Femur (tissue), 1 donor: ENCODE results near the gene COMMD10.

Source experiments
- DNase-seq: peaks from one replicate; pipeline ENCODE4 v3.0.0-alpha.2; 2017

Gene COMMD10

DNA sequence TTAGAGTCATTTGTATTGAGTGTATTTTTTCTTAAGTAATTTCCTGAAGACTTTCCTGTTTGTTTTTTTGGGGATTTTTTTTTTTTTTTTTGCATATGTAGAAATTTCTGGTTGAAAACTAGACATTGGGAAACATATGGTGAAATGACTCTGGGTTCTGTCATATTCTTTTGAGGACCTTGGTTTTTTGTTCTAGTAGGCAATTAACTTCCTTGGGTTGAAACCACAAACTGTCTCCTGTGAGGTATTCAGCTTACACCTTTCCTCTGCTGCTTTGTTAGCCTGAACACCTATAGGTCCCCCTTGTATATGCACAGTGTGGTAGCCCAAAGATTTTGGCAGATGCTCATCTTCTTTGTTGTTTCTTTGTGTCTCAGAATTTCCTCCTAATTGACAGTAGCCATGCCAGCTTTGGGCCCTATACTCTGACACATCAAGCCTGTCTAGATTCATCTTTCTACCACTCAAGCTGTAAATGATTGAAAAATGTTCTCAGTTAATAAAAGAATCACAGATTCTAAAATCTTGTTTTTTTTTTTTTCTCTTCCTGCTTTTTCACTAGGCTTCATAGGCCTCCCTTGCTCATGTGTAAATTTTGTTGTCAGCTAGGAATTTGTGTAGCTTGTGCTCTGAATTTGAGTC, 140.6 kb downstream of the COMMD10 start:
- DNase-seq: no peak

DNA sequence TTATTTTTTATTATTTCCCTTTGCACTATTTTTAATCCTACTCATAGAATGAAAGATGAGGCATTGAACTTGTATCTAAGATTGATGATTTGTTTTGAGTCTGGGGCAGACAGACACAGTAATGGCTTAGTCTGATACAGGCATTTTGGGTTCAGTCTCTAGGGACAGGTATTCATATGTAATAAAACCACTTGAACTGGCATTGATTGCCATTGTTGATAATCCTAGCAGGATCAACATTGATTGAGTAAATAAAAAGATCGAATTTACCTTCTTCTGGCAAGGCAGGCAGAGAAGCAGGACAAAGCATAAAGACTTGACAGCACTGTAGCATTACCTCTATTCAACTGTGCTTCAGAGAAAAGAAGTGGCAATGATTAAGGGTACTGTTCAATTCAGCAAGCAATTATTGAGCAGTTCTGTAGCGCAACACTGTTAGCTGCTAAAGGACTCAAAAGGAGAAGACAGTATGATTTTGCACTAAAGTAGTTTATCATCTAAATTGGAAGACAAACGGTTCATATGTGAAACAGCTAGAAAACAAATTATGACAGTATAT, 144.4 kb downstream of the COMMD10 start:
- no peak for DNase-seq

DNA sequence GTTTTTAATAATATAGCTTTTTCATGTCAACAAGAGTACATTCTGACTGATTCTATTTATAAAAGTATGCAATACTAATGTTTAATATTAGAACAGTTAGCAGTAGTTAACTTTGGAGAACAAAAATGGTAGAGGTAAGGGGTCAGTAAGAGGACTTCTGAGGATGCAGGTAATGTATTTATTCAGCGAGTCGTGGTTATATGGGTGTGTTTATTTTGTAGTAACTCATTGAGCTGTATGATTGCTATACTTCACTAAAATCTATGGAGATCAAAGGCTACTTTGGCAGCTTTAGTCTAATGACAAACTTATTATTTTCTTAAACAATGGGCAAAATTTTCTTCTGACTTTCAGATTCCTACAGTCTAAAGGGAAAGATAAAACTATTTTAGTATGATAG, 146.5 kb downstream of the COMMD10 start:
- DNase-seq: no peak

DNA sequence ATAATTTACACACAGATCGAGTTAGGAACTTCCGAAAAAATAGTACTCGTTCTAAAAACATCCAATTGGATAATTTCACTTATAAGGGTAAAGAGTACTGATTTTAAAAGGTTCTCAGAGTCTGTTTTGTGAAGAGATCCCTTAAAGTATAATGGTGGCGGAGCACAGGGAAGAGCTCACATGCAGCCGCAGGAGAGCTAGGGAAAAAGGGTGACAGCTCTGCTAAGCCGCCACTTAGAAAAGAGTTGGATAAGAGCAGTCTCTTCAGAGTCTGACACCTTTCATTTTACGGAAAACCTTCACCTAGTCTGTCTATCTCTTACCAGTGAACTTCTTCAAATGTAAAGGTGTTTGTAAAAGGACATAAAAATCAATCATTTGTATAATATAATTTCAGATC, 149.9 kb downstream of the COMMD10 start:
- no peak for DNase-seq

GRCh38 chr5:116237917-116238500, 153.2 kb downstream of the COMMD10 start:
- no peak for DNase-seq

- DNase-seq: peak; percentile 17
Observed at GRCh38 chr5:116242343-116242742, 157.5 kb downstream of the COMMD10 start.

DNA sequence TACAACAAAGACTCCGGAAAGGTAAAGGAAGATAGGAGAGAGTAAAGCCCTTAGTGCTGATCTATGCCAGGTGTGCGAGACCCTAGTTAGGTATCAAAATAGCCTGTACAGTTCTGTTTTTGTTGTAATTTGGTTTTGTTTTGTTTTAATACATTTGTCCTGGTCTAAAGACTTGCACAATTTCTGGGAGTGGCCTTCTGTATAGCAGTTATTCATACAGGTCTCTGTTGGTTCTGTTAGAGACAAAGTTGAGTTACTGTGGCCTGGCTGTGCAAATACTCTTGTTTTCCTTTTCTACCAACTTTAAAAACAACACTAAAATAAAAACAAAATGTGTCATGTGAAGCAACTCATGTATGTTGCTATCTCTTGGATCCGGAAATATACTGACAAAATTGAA, 163.6 kb downstream of the COMMD10 start:
- no peak for DNase-seq

DNA sequence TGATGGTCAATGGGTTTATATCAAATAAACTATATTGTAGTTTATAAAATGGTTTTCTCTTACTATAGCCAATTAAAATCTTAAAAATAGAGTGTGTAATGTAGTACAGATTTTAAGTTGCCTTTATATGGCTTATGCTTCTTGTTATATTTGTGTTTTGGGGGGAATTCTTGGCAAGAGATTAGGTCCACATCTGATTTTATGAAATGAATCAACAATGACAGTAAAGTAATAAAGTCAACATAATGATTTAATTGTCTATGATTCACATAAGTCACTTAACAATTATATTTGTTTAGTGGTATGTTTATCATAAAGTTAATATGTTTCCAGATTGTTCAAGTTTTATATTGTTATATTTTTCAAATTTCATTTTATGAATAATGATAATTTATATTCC, 164.8 kb downstream of the COMMD10 start:
- no peak for DNase-seq

DNA sequence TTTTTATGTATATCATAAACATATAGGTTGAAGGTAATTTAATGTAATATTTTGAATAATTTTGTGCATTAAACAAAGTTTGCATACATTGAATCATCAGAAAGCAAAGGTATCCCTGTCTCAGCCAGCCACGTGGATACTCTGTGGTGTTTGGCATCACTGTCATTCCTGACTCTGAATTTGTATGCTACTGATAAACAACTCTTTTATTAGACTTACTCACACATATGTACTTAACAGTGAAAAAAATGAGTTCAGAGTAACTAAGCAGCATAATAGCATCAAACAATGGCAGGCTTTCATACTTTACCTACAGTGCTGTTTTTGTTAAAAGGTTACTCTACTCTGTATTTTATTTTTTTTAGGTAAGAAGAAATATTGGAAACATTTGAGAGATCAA, 171.9 kb downstream of the COMMD10 start:
- DNase-seq: no peak

DNA sequence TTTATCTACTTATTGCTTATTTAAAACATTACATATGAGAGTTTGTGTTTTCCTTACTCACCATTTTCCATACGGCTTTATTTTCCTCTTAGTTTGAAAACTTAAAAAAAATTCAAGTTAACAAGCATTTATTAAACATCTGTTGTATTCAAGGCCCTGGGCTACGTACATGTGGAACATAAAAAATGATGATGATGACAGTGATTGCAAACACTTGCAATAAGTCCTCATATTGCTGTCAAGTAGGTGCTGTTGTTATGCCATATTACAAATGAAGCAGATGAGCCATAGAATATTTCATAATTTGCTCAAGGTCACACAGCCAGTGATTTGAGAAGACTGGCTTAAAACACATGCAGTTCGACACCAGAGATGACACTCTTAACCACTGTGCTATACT, 180.6 kb downstream of the COMMD10 start:
- no peak for DNase-seq

GRCh38 chr5:116271446-116272025, 186.7 kb downstream of the COMMD10 start:
- DNase-seq: no peak

DNA sequence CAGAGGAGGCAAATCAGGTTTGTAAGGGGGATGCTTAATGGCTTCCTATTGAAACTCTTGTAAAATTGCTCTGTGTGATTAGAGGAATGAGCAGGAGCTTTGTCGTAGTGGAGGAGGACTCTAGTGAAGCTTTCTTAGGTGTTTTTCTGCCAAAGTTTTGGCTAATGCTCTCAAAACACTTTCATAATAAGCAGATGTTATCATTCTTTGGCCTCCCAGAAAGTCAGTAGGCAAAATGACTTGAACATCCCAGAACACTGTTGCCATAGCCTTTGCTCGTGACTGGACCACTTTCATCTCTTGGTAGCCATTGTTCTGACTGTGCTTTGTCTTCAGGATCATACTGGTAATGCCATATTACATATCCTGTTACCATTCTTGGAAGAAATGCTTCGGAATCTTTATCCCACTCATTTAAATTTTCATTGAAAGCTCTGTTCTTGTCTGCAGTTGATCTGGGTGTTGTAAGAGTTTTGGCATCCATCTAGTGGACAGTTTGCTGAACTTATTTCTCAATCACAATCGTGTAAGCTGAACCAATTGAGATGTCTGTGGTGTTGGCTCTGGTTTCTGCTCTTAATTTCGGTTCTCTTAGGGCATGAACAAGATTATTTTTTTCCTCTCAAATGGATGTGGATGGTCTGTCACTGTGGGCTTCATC, 187.6 kb downstream of the COMMD10 start:
- no peak for DNase-seq

- DNase-seq: no peak
Observed at GRCh38 chr5:116273448-116274242, 188.8 kb downstream of the COMMD10 start.

DNA sequence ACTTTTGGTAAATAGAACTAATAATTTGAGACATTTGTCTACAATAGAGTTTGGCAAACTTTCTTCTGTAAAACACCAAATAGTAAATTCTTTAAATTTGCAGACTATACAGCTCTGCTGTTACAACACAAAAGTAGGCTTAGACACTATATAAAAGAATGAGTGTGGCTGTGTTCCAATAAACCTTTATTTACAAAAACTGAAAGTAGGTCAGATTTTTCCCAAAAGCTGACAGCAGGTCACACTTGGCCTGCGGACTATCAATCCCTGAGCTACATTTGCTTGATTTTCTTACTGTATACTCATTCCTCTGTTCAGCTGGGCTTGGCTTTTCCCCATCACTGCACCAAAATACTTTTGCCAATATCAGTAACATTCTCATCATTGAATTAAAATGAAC, 189.4 kb downstream of the COMMD10 start:
- no peak for DNase-seq

- DNase-seq: no peak
Observed at GRCh38 chr5:116275282-116275681, 190.5 kb downstream of the COMMD10 start.

DNA sequence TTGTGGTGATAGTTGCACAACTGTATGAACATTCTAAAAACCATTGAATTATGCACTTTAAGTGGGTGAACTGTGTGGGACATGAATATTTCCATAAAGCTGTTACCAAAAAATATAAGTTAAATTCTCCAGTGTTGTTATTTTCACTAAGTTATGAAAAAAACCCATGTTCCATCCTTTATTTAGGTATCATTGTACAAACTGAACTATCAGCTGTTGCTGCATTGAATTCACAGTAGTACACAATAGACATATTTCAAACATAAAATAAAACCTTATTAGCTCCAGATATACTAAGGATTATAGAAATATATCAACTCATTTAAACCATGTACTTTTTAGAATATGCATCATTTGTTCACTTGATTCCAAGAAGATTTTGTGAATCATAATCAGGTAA, 192.1 kb downstream of the COMMD10 start:
- no peak for DNase-seq

DNA sequence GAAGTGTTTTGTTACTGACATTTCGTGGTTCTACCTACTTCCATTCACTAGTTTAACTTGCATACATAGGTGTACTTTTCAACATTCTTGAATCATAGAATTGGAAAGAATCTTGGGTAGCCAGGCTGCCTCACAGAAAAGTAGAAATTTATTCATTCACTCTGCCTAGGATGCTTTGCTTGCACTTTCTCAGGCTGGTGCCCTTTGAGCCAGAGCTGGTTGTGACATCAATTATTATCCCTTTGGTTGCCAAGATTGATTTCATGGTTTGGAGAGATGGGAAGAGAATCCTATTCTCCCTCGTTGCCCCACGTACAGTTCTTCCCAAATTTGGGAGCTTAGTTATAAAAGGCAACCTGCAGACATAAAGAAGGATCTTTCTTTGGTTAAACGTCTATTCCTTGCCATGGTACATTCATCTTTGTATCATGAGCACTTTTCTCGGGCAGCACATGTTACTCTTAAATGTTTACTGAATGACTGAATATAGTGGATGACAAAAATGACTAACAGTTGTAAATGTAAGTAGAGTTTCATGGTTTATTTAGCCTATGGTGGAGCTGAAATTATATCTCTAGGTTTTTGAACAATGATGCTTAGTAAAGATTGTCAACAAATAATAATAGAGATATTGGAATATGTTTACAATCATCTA, 195.5 kb downstream of the COMMD10 start:
- no peak for DNase-seq

- DNase-seq: no peak
Observed at GRCh38 chr5:116281309-116281708, 196.5 kb downstream of the COMMD10 start.

GRCh38 chr5:116288524-116288923, 203.7 kb downstream of the COMMD10 start:
- DNase-seq: no peak

DNA sequence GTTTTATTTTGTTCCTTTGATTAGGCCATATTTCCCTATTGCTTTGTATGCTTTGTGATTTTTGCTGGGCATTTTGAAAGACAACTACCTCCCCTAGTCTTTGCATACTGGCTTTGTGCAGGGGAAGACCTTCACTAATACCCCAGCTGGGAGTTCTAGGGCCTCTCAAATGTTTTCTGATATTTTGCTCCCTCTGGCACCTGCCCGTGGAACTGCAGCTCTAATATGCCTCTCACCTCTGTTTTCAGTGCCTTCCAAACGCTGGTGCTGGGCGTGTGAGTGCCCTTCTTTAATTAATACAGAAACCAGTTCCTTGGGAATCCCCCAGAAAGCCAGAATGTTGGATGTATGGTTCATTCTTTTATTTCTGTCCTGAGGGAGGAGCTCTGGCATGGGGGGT, 204.5 kb downstream of the COMMD10 start:
- no peak for DNase-seq

DNA sequence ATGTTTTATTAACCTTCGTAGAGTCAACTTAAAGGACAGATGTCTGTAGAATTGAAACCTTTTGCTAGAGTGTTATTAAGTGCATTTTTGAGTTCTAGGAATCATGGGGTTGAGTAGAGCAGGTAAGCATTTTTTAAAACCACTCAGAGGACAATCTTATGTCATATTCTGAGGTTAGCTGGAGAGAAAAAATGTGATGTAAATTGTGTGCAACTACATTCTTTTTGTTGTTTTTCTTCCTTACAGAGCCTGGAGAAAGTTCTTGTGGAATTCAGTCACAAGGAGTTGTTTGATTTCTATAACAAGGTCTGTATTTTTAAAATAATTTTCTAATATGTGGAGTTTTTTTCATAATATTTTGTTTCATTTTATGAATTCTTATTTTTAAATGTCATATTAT, 206.4 kb downstream of the COMMD10 start:
- DNase-seq: no peak

DNA sequence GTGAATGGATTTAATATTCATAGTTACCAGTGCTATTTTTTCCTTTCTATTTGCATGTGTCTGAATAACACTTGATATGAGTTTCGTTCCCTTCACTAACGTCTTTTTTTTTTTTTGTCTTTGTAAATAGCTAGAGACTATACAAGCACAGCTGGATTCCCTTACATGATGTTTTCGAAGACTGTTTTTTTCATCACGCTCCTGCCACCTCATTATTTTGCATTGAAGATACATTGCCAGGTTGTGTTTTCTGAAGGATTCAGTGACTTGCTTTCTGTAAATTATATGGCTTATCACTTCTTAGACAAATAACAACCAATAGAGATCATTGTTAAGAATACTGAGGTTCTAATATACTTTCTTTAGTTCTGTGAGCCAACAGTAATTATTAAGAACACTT, 207.5 kb downstream of the COMMD10 start:
- no peak for DNase-seq
